ENCODE results near the gene TSR3.

DNA sequence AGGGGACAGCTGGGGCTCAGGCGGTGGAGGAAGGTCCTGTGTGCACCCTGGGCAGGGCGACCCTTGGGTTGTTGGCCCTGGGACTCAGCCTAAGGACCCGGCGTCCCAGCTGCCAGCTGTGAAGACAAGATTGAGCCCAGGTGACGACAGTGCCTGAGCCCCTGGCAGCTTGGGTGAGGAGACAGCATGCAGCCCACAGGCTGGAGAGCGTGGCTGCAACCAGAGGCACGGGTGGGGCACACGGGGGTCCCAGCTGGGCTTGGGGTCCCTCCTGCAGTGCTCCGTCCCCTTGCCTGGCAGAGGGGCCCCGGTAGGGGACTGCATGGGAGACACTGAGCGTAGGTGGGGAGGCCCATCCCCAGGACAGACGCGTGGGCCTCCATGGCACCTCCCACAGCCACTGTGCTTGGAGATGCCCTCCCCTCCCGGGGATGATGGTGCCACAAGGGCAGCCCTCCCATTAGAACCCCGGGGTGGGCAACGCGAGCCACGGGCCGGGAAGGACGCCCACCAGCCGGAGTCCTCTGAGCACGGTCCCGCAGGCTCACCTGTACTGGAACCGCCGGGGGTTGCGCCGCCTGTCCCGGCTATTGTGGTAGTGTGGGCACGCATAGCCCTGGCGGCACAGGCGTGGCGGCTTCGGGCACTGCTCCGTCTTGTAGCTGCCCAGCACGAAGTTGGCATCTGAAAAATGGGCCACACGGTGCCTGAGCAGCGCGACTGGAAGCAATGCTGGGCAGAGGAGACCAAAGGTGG lies 47.3 kb upstream of the TSR3 start:
- TF ChIP-seq, protein P1, sequence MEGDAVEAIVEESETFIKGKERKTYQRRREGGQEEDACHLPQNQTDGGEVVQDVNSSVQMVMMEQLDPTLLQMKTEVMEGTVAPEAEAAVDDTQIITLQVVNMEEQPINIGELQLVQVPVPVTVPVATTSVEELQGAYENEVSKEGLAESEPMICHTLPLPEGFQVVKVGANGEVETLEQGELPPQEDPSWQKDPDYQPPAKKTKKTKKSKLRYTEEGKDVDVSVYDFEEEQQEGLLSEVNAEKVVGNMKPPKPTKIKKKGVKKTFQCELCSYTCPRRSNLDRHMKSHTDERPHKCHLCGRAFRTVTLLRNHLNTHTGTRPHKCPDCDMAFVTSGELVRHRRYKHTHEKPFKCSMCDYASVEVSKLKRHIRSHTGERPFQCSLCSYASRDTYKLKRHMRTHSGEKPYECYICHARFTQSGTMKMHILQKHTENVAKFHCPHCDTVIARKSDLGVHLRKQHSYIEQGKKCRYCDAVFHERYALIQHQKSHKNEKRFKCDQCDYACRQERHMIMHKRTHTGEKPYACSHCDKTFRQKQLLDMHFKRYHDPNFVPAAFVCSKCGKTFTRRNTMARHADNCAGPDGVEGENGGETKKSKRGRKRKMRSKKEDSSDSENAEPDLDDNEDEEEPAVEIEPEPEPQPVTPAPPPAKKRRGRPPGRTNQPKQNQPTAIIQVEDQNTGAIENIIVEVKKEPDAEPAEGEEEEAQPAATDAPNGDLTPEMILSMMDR (IDR thresholded peaks at IDR 0.05; ENCODE audit: low read depth, low read length, poor library complexity, severe bottlenecking) = no peak
- no peak for TF ChIP-seq EZH2phosphoT487 (IDR thresholded peaks at IDR 0.05; ENCODE audit: borderline replicate concordance, low read length)
